Endothelial cell of umbilical vein (primary cell): ENCODE data around the gene TAGLN2. TPM values are rescaled to one million over a fixed set of nuclear protein-coding genes. Genes with fewer than 3 reads are reported as not detected.

Source experiments
- BruUV-seq: library from RNA; stranded (reverse); fragments of 400-500 nt; replicated peaks from 2 replicates; lab custom pipeline; 2021; lab: Mats Ljungman, UMichigan
- CTCF ChIA-PET: fragments of 300-600, 350-600 bp; sonication (Branson Sonifier 250); formaldehyde crosslinking; loops from one replicate; lab custom pipeline; 2021; ENCODE audit warnings: antibody characterized with exemption, inconsistent platforms; lab: Charles Lee
- POLR2A ChIA-PET: fragments of 300-600, 350-600 bp; sonication (Branson Sonifier 250); formaldehyde crosslinking; loops from one replicate; lab custom pipeline; 2021; ENCODE audit warnings: antibody characterized with exemption, inconsistent platforms; lab: Charles Lee
- DNase-seq: peaks from one replicate; pipeline ENCODE4 v3.0.0-alpha.2; 2011; ENCODE audit warnings: low read depth, low spot score
- FAIRE-seq: peaks from 2 replicates; lab custom pipeline; 2011; peaks lifted over from hg19 to GRCh38; lab: Jason Lieb, UNC
- H2AFZ ChIP-seq: 2 replicates; pipeline ENCODE4 v1.6.0; 2012; ENCODE audit warnings: low read depth, low read length, control low read depth, inconsistent platforms
- H3K27ac ChIP-seq: 2 replicates; pipeline ENCODE4 v1.5.1; 2011; ENCODE audit warnings: low read depth, mild to moderate bottlenecking, control low read depth, low read length, moderate library complexity; ENCODE audit not compliant: insufficient read depth
- H3K27me3 ChIP-seq, 2 experiments: 2 replicates each; pipeline versions ENCODE4 v1.6.0 to v1.6.1; 2011; ENCODE audit warnings: low read length in 2 of 2, mixed read lengths in 1 of 2; ENCODE audit not compliant: control insufficient read depth in 2 of 2, insufficient read depth in 2 of 2
- H3K36me3 ChIP-seq, 2 experiments: 2 replicates in 1 of 2; 3 replicates in 1 of 2; pipeline ENCODE4 v1.5.1; 2011; ENCODE audit warnings: low read length in 2 of 2, mild to moderate bottlenecking in 1 of 2, moderate library complexity in 1 of 2; ENCODE audit not compliant: control insufficient read depth in 2 of 2, insufficient read depth in 2 of 2; ENCODE audit errors: extremely low read depth in 1 of 2
- H3K4me1 ChIP-seq: 3 replicates; pipeline ENCODE4 v1.5.1; 2011; ENCODE audit warnings: mild to moderate bottlenecking, low read length; ENCODE audit not compliant: control insufficient read depth, insufficient read depth; ENCODE audit errors: extremely low read depth
- H3K4me2 ChIP-seq: 2 replicates; pipeline ENCODE4 v1.6.1; 2011; ENCODE audit warnings: low read length, control low read depth, mixed read lengths; ENCODE audit not compliant: insufficient read depth
- H3K4me3 ChIP-seq, 3 experiments: fragments of 200-600 bp in 1 of 3; sonication (generic), shearing (Covaris generic) in 1 of 3; replicated peaks in 1 of 3; 2 replicates each; pipeline ENCODE4 v1.5.1; 2011 to 2016; ENCODE audit warnings: control low read depth in 3 of 3, low read length in 3 of 3, mild to moderate bottlenecking in 2 of 3, inconsistent platforms in 1 of 3, low read depth in 1 of 3, moderate library complexity in 1 of 3; ENCODE audit not compliant: insufficient read depth in 1 of 3
- H3K79me2 ChIP-seq: 2 replicates; pipeline ENCODE4 v1.6.0; 2012; ENCODE audit warnings: low read length, inconsistent platforms; ENCODE audit not compliant: control insufficient read depth, insufficient read depth
- H3K9ac ChIP-seq: replicated peaks from 2 replicates; pipeline ENCODE3; 2011; ENCODE audit warnings: low read length, control low read depth; ENCODE audit not compliant: insufficient read depth; ENCODE audit errors: extremely low read depth
- H3K9me1 ChIP-seq: replicated peaks from 3 replicates; pipeline ENCODE4 v1.6.0; 2011; ENCODE audit warnings: mild to moderate bottlenecking, low read length; ENCODE audit not compliant: control insufficient read depth, insufficient read depth; ENCODE audit errors: extremely low read depth
- H3K9me3 ChIP-seq: replicated peaks from 2 replicates; pipeline ENCODE4 v1.5.1; 2012; ENCODE audit warnings: low read length, inconsistent platforms; ENCODE audit not compliant: control insufficient read depth, insufficient read depth
- H4K20me1 ChIP-seq: replicated peaks from 2 replicates; pipeline ENCODE3; 2011; ENCODE audit warnings: mild to moderate bottlenecking, low read length; ENCODE audit not compliant: control insufficient read depth, insufficient read depth; ENCODE audit errors: extremely low read depth
- EZH2 ChIP-seq: IDR thresholded peaks from 2 replicates; pipeline ENCODE4 v1.6.1; 2012; ENCODE audit warnings: borderline replicate concordance, low read depth, mild to moderate bottlenecking, moderate library complexity, low read length, inconsistent platforms; ENCODE audit not compliant: severe bottlenecking
- FOS ChIP-seq: IDR thresholded peaks from 2 replicates; pipeline ENCODE4 v1.6.1; 2011; ENCODE audit warnings: mild to moderate bottlenecking, low read length, moderate library complexity, borderline replicate concordance; ENCODE audit not compliant: insufficient read depth
- GATA2 ChIP-seq: IDR thresholded peaks from 2 replicates; pipeline ENCODE4 v1.7.0; 2011; ENCODE audit warnings: low read depth, mild to moderate bottlenecking, moderate library complexity, mixed read lengths, low read length; ENCODE audit not compliant: insufficient read length, insufficient read depth
- JUN ChIP-seq: IDR thresholded peaks from 2 replicates; pipeline ENCODE4 v1.6.1; 2011; ENCODE audit warnings: borderline replicate concordance, low read depth; ENCODE audit not compliant: insufficient read length, insufficient read depth
- MYC ChIP-seq: IDR thresholded peaks from one replicate; pipeline ENCODE4 v1.6.1; 2011; ENCODE audit warnings: mild to moderate bottlenecking, low read depth, low read length
- POLR2A ChIP-seq: IDR thresholded peaks from 2 replicates; pipeline ENCODE4 v1.6.1; 2012; ENCODE audit warnings: low read depth, mild to moderate bottlenecking, control low read depth, low read length
- POLR2AphosphoS5 ChIP-seq: IDR thresholded peaks from 2 replicates; pipeline ENCODE4 v1.6.1; 2012; ENCODE audit warnings: low read depth, mild to moderate bottlenecking, control low read depth, low read length, moderate library complexity; ENCODE audit not compliant: insufficient read depth
- dilution Hi-C: fragments of 300-500 bp; cut with MboI; formaldehyde crosslinking; loops from one replicate; pipeline ENCODE4 v1.15.0; 2019; ENCODE audit warnings: low sequenced_read_pairs; ENCODE audit not compliant: extremely low pct_ligation_motif_present
- intact Hi-C: fragments of 100-400 bp; cut with micrococcal nuclease; formaldehyde crosslinking; loops from one replicate; pipeline ENCODE4 v1.10.0; 2022
- polyA plus RNA-seq, 4 experiments: library from polyadenylated mRNA; depleted of rRNA in 3 of 4; stranded (reverse) in 3 of 4; unstranded in 1 of 4; fragments of >200 nt; gene quantifications; 2 replicates each; pipeline versions ENCODE4 v1.2.1 to v1.2.3, GENCODE V29; 2011 to 2012; ENCODE audit warnings: missing spikeins in 1 of 4
- total RNA-seq: library from RNA; stranded (reverse); gene quantifications from 2 replicates; pipeline ENCODE4 v1.2.3, GENCODE V29; 2021
- TF ChIP-seq, protein P1 (sequence below), 2 donors: IDR thresholded peaks; 1 replicate in 1 of 2; 2 replicates in 1 of 2; pipeline ENCODE4 v1.5.1; 2011; ENCODE audit warnings: low read length in 2 of 2, mild to moderate bottlenecking in 2 of 2, moderate library complexity in 2 of 2, control low read depth in 1 of 2, inconsistent platforms in 1 of 2, low read depth in 1 of 2; ENCODE audit not compliant: insufficient read depth in 1 of 2; ENCODE audit errors: extremely low read depth in 1 of 2
- TF ChIP-seq, protein P2 (sequence below): IDR thresholded peaks from 2 replicates; pipeline ENCODE4 v1.6.1; 2011; ENCODE audit not compliant: insufficient read depth, insufficient read length

Gene TAGLN2
- total and polyA plus RNA-seq, 2 donors (not counting 3 experiments of a cell fraction or from before 2014, with no cell fraction given) = 646 to 1,279 TPM

DNA sequence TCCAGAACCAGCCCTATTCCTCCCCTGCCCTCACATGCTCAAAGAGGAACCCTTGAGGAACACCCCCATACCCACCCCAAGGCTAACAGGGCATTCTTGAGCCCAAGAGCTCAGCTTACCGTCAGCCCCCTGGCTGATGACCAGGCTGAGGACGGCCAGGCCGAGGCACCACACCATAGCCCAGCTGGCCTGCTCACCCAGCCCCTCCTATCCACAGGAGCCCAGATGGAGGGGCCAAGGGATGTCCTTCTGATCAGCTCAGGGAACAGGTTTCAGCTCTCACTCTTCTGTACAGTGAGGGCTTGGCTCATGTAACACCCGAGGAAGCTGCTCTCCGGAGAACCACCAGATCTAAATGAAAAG is 18.0 kb upstream of the TAGLN2 start:
- H3K4me2 ChIP-seq = no peak overlapping the region
- ChIA-PET POLR2A (no interaction called here), CTCF (interaction anchor here (1.7 to 13.3 kb wide), 2 partner anchors 62 to 144 kb away, joined by 7 to 169 read pairs; no protein-coding TSS in a partner anchor)
- FAIRE-seq (no peak), DNase-seq (no peak)
- H4K20me1 ChIP-seq = no peaks in the 10 kb centered on the region
- no TSS peak for BruUV-seq
- no peaks in the 10 kb centered on the region for H3K9me3 ChIP-seq
- H3K4me1 ChIP-seq = peaks cover 5% of the 10 kb centered on the region
- dilution Hi-C loops = no loop called here
- H3K36me3 ChIP-seq = no peaks in the 10 kb centered on the region
- intact Hi-C loops = no loop called here
- no peak overlapping the region for H2AFZ ChIP-seq
- peaks cover 23 to 32% of the 10 kb centered on the region in 2 experiments for H3K27me3 ChIP-seq
- no peaks in the 10 kb centered on the region for H3K79me2 ChIP-seq
- no peak overlapping the region for H3K27ac ChIP-seq
- no peak overlapping the region for H3K4me3 ChIP-seq
- H3K9ac ChIP-seq = no peak overlapping the region
- no peak for TF ChIP-seq POLR2AphosphoS5
- no peak for TF ChIP-seq EZH2
- no peak for TF ChIP-seq JUN
- TF ChIP-seq, protein P1, sequence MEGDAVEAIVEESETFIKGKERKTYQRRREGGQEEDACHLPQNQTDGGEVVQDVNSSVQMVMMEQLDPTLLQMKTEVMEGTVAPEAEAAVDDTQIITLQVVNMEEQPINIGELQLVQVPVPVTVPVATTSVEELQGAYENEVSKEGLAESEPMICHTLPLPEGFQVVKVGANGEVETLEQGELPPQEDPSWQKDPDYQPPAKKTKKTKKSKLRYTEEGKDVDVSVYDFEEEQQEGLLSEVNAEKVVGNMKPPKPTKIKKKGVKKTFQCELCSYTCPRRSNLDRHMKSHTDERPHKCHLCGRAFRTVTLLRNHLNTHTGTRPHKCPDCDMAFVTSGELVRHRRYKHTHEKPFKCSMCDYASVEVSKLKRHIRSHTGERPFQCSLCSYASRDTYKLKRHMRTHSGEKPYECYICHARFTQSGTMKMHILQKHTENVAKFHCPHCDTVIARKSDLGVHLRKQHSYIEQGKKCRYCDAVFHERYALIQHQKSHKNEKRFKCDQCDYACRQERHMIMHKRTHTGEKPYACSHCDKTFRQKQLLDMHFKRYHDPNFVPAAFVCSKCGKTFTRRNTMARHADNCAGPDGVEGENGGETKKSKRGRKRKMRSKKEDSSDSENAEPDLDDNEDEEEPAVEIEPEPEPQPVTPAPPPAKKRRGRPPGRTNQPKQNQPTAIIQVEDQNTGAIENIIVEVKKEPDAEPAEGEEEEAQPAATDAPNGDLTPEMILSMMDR (IDR thresholded peaks at IDR 0.05; ENCODE audit: extremely low read depth in 1 of 2, insufficient read depth in 1 of 2, low read depth in 1 of 2, low read length in 2 of 2) = no peak
- TF ChIP-seq MYC = no peak
- TF ChIP-seq, protein P2, sequence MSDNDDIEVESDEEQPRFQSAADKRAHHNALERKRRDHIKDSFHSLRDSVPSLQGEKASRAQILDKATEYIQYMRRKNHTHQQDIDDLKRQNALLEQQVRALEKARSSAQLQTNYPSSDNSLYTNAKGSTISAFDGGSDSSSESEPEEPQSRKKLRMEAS = no peak
- no peak for TF ChIP-seq GATA2
- TF ChIP-seq POLR2A = no peak
- no peak for TF ChIP-seq FOS
- no peaks in the 10 kb centered on the region for H3K9me1 ChIP-seq
